Measurements from ENCODE around the gene RCAN1.

DNA sequence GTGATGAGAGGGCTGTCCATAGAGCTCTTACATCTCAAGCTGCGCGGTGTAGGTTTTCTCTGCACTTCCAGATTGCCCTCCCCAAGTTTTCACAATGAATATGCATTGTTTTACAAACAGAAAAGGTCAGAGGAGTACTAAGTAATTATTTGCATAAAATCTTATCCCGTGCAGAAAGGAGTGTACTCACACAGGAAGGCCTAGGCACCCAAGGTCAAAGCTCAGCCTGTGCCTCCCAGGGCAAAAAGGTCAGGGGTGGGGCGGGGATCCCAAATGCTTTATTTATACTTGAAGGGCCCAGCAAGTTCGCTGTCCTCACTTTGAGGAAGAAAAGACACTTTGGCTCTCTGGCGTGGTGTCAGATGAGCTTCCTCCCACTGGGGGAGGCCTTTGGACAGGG, 92.6 kb downstream of the RCAN1 start:
- no peak for TF ChIP-seq POLR2AphosphoS2 (conservative IDR thresholded peaks at IDR 0.05; ENCODE audit: low read length)
- TF ChIP-seq MAX (IDR thresholded peaks at IDR 0.05): no peak
- TF ChIP-seq, protein P1, sequence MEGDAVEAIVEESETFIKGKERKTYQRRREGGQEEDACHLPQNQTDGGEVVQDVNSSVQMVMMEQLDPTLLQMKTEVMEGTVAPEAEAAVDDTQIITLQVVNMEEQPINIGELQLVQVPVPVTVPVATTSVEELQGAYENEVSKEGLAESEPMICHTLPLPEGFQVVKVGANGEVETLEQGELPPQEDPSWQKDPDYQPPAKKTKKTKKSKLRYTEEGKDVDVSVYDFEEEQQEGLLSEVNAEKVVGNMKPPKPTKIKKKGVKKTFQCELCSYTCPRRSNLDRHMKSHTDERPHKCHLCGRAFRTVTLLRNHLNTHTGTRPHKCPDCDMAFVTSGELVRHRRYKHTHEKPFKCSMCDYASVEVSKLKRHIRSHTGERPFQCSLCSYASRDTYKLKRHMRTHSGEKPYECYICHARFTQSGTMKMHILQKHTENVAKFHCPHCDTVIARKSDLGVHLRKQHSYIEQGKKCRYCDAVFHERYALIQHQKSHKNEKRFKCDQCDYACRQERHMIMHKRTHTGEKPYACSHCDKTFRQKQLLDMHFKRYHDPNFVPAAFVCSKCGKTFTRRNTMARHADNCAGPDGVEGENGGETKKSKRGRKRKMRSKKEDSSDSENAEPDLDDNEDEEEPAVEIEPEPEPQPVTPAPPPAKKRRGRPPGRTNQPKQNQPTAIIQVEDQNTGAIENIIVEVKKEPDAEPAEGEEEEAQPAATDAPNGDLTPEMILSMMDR (IDR thresholded peaks at IDR 0.05): no peak
- no peak for TF ChIP-seq EP300 (IDR thresholded peaks at IDR 0.05)
- TF ChIP-seq POLR2A (IDR thresholded peaks at IDR 0.05; ENCODE audit: low read length): no peak
- TF ChIP-seq, protein P2, sequence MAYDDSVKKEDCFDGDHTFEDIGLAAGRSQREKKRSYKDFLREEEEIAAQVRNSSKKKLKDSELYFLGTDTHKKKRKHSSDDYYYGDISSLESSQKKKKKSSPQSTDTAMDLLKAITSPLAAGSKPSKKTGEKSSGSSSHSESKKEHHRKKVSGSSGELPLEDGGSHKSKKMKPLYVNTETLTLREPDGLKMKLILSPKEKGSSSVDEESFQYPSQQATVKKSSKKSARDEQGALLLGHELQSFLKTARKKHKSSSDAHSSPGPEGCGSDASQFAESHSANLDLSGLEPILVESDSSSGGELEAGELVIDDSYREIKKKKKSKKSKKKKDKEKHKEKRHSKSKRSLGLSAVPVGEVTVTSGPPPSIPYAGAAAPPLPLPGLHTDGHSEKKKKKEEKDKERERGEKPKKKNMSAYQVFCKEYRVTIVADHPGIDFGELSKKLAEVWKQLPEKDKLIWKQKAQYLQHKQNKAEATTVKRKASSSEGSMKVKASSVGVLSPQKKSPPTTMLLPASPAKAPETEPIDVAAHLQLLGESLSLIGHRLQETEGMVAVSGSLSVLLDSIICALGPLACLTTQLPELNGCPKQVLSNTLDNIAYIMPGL (CRISPR knock-in tag; IDR thresholded peaks at IDR 0.05; ENCODE audit: borderline replicate concordance): no peak
- TF ChIP-seq RFX5 (IDR thresholded peaks at IDR 0.05): no peak
